Measurements from ENCODE around the gene KCNG2. TPM values are rescaled to one million over a fixed set of nuclear protein-coding genes. Genes with fewer than 3 reads are reported as not detected.

The KCNG2 gene
- total and polyA plus RNA-seq, 12 donors = 0.16 to 0.79 (median 0.24) TPM; not detected in 7

GRCh38 chr18:79778291-79778791, 19.4 kb upstream of the KCNG2 start:
- H3K27ac ChIP-seq = no peak overlapping the region
- no peak for DNase-seq
- peaks cover 0 to 44% (median 29%) of the 10 kb centered on the region in 7 donors for H3K27me3 ChIP-seq
- no peak overlapping the region for H3K4me3 ChIP-seq
- H3K36me3 ChIP-seq = no peaks in the 10 kb centered on the region
- TF ChIP-seq CTCF (IDR thresholded peaks at IDR 0.05) = no peak
- no peak for ATAC-seq
- H3K4me1 ChIP-seq = no peaks in the 10 kb centered on the region
- no peaks in the 10 kb centered on the region for H3K9me3 ChIP-seq
- intact Hi-C loops (cut with DNase I) = loop anchor here in 1 of 10 donors (10.0 kb wide), 1 partner anchor 56 kb away; no protein-coding TSS in a partner anchor
- 66 to 67% methylated on average over 26 of the region's 26 CpGs for WGBS, 2 donors

- DNase-seq = no peak
- intact Hi-C loops (cut with DNase I) = loop anchor here in 1 of 10 donors (10.0 kb wide), 1 partner anchor 56 kb away; no protein-coding TSS in a partner anchor
- Histone ChIP-seq H3K4me1 (no peaks in the 10 kb centered on the region), H3K4me3 (no peak overlapping the region), H3K9me3 (no peaks in the 10 kb centered on the region), H3K27me3 (peaks cover 0 to 49% (median 30%) of the 10 kb centered on the region in 7 donors), H3K36me3 (no peaks in the 10 kb centered on the region), H3K27ac (no peak overlapping the region)
- no peak for TF ChIP-seq CTCF (IDR thresholded peaks at IDR 0.05)
- WGBS, 2 donors = 78 to 80% methylated on average over 29 of the region's 29 CpGs
- no peak for ATAC-seq
Observed at GRCh38 chr18:79779021-79779699, 18.6 kb upstream of the KCNG2 start.

- H3K27me3 ChIP-seq = peaks cover 0 to 55% (median 34%) of the 10 kb centered on the region in 7 donors
- ATAC-seq = no peak
- WGBS, 2 donors = 79 to 83% methylated on average over 18 of the region's 18 CpGs
- no peak overlapping the region for H3K4me3 ChIP-seq
- intact Hi-C loops (cut with DNase I) = loop anchor here in 1 of 10 donors (10.0 kb wide), 1 partner anchor 55 kb away; no protein-coding TSS in a partner anchor
- H3K9me3 ChIP-seq = no peaks in the 10 kb centered on the region
- no peaks in the 10 kb centered on the region for H3K36me3 ChIP-seq
- no peaks in the 10 kb centered on the region for H3K4me1 ChIP-seq
- DNase-seq = no peak
- no peak for TF ChIP-seq CTCF (IDR thresholded peaks at IDR 0.05)
- H3K27ac ChIP-seq = no peak overlapping the region
Observed at GRCh38 chr18:79779700-79780190, 18.0 kb upstream of the KCNG2 start.

- Histone ChIP-seq H3K27me3 (peaks cover 0 to 59% (median 36%) of the 10 kb centered on the region in 7 donors), H3K9me3 (no peaks in the 10 kb centered on the region), H3K27ac (no peak overlapping the region), H3K4me3 (no peak overlapping the region), H3K36me3 (no peaks in the 10 kb centered on the region), H3K4me1 (no peaks in the 10 kb centered on the region)
- no peak for DNase-seq
- no peak for TF ChIP-seq CTCF (IDR thresholded peaks at IDR 0.05)
- intact Hi-C loops (cut with DNase I) = no loop called here
- WGBS, 2 donors = 83 to 88% methylated on average over 8 of the region's 8 CpGs
- no peak for ATAC-seq
Observed at GRCh38 chr18:79780547-79780946, 17.2 kb upstream of the KCNG2 start.
